HEK293 (cell line): ENCODE data around the gene TNS4.
A peak's percentile ranks its signal among the peaks of the same experiment; 100 is the strongest.

Experiments used
- CTCF ChIA-PET: fragments of 350-600 bp; formaldehyde crosslinking; extraction: SDS; loops from one replicate; lab custom pipeline; 2021; ENCODE audit warnings: antibody characterized with exemption; lab: Yijun Ruan, JAX
- POLR2A ChIA-PET: fragments of 300-600 bp; formaldehyde crosslinking; extraction: SDS; loops from one replicate; lab custom pipeline; 2020; ENCODE audit warnings: antibody characterized with exemption, inconsistent platforms; lab: Yijun Ruan, JAX
- H3K27ac ChIP-seq: fragments of 200-500 bp; sonication (Bioruptor generic); 2 replicates; pipeline ENCODE4 v1.5.1; 2014; ENCODE audit warnings: low read depth, low read length, control low read depth, inconsistent platforms; ENCODE audit errors: extremely low read depth
- H3K36me3 ChIP-seq, 2 experiments: fragments of 200-500 bp in 1 of 2; sonication (Bioruptor generic) in 1 of 2; 1 replicate in 1 of 2; 2 replicates in 1 of 2; pipeline ENCODE4 v1.5.1; 2014 to 2017; ENCODE audit warnings: inconsistent platforms in 2 of 2, low read length in 2 of 2; ENCODE audit not compliant: control insufficient read depth in 2 of 2, insufficient read depth in 1 of 2
- H3K4me1 ChIP-seq: fragments of 200-500 bp; sonication (Bioruptor generic); 2 replicates; pipeline ENCODE4 v1.5.1; 2014; ENCODE audit warnings: mild to moderate bottlenecking, low read length, inconsistent platforms; ENCODE audit not compliant: control insufficient read depth, insufficient read depth
- H3K4me3 ChIP-seq: 2 replicates; pipeline ENCODE4 v1.5.1; 2011; ENCODE audit warnings: low read depth, mild to moderate bottlenecking, control low read depth, low read length, moderate library complexity
- H3K9me3 ChIP-seq: fragments of 200-500 bp; sonication (Bioruptor generic); 2 replicates; pipeline ENCODE4 v1.5.1; 2014; ENCODE audit warnings: low read depth, low read length, inconsistent platforms; ENCODE audit not compliant: control insufficient read depth, insufficient read depth
- IKZF3 ChIP-seq: fragments of 450-650 bp; IDR thresholded peaks from 2 replicates; pipeline ENCODE4 v1.5.0; 2018; ENCODE audit warnings: missing biosample characterization, mild to moderate bottlenecking, missing genetic modification characterization, moderate library complexity
- KLF1 ChIP-seq: fragments of 450-650 bp; formaldehyde crosslinking; IDR thresholded peaks from 2 replicates; pipeline ENCODE4 v1.5.1; 2016; ENCODE audit warnings: missing biosample characterization, missing genetic modification characterization
- ZIC2 ChIP-seq: fragments of 450-650 bp; formaldehyde crosslinking; IDR thresholded peaks from 2 replicates; pipeline ENCODE4 v1.5.1; 2016; ENCODE audit warnings: missing biosample characterization, missing genetic modification characterization
- ZNF121 ChIP-seq: fragments of 450-650 bp; formaldehyde crosslinking; IDR thresholded peaks from 2 replicates; pipeline ENCODE4 v1.5.1; 2016; ENCODE audit warnings: missing biosample characterization, missing genetic modification characterization
- ZNF175 ChIP-seq: fragments of 450-650 bp; formaldehyde crosslinking; IDR thresholded peaks from 2 replicates; pipeline ENCODE4 v1.5.1; 2016; ENCODE audit warnings: missing biosample characterization, missing genetic modification characterization
- ZNF202 ChIP-seq: fragments of 450-650 bp; formaldehyde crosslinking; IDR thresholded peaks from 2 replicates; pipeline ENCODE4 v1.5.1; 2016; ENCODE audit warnings: missing biosample characterization, missing genetic modification characterization, borderline replicate concordance
- ZNF354C ChIP-seq: fragments of 450-650 bp; formaldehyde crosslinking; IDR thresholded peaks from 2 replicates; pipeline ENCODE4 v1.5.1; 2016; ENCODE audit warnings: missing biosample characterization, missing genetic modification characterization, low read depth, borderline replicate concordance
- ZNF549 ChIP-seq: fragments of 450-650 bp; IDR thresholded peaks from 2 replicates; pipeline ENCODE4 v1.5.1; 2018; ENCODE audit warnings: missing biosample characterization, missing genetic modification characterization, mild to moderate bottlenecking, inconsistent platforms, moderate library complexity
- TF ChIP-seq, protein P1 (sequence below): fragments of 450-650 bp; formaldehyde crosslinking; IDR thresholded peaks from 2 replicates; pipeline ENCODE4 v1.5.1; 2016; ENCODE audit warnings: missing biosample characterization, missing genetic modification characterization
- TF ChIP-seq, protein P2 (sequence below): fragments of 450-650 bp; formaldehyde crosslinking; IDR thresholded peaks from 2 replicates; pipeline ENCODE4 v1.5.1; 2016; ENCODE audit warnings: missing biosample characterization, missing genetic modification characterization, borderline replicate concordance

Gene TNS4

DNA sequence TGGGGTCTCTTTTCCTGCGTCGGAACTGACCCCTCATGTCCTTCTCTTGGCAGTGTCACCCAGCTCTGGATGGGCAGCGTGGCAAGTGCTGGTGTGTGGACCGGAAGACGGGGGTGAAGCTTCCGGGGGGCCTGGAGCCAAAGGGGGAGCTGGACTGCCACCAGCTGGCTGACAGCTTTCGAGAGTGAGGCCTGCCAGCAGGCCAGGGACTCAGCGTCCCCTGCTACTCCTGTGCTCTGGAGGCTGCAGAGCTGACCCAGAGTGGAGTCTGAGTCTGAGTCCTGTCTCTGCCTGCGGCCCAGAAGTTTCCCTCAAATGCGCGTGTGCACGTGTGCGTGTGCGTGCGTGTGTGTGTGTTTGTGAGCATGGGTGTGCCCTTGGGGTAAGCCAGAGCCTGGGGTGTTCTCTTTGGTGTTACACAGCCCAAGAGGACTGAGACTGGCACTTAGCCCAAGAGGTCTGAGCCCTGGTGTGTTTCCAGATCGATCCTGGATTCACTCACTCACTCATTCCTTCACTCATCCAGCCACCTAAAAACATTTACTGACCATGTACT lies 44.9 kb downstream of the TNS4 start:
- Histone ChIP-seq H3K9me3 (no peaks in the 10 kb centered on the region), H3K4me3 (no peak overlapping the region), H3K36me3 (peaks cover 0 to 23% of the 10 kb centered on the region in 2 experiments; a peak in 1 of 3 replicates), H3K4me1 (peaks cover 8% of the 10 kb centered on the region; the same call in 1 of the 2 replicates), H3K27ac (no peak overlapping the region)
- CTCF ChIA-PET = interaction anchor here (0.9 to 5.9 kb wide), 5 partner anchors 12 to 153 kb away, joined by 3 to 57 read pairs (median 10); no protein-coding TSS in a partner anchor
- POLR2A ChIA-PET = interaction anchor here (0.5 kb wide), 1 partner anchor 19 kb away, joined by 3 read pairs; no protein-coding TSS in a partner anchor
- TF ChIP-seq KLF1 = no peak

DNA sequence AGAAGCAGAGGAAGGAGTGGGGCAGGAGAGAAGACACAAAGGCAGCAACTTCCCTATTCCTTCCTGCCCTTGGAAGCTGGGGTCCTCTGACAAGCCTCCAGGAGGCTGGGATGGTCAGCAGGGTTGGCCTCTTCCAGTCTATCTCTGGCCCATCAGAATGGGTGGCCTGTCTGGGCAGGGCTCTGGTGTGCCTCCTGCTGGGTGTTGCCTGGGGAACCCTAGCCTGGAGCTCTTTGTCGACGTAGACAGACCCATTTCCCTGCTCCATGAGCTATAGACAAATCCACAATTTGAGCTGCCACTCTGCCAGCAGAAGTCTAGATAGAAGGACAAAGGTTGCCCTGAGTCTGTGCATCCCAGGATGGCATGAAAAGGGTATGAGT lies 46.8 kb downstream of the TNS4 start:
- TF ChIP-seq ZNF202 (tag by site-specific recombination) = no peak
- peak; percentile 28; the same call in 1 of the 2 replicates for TF ChIP-seq ZIC2

DNA sequence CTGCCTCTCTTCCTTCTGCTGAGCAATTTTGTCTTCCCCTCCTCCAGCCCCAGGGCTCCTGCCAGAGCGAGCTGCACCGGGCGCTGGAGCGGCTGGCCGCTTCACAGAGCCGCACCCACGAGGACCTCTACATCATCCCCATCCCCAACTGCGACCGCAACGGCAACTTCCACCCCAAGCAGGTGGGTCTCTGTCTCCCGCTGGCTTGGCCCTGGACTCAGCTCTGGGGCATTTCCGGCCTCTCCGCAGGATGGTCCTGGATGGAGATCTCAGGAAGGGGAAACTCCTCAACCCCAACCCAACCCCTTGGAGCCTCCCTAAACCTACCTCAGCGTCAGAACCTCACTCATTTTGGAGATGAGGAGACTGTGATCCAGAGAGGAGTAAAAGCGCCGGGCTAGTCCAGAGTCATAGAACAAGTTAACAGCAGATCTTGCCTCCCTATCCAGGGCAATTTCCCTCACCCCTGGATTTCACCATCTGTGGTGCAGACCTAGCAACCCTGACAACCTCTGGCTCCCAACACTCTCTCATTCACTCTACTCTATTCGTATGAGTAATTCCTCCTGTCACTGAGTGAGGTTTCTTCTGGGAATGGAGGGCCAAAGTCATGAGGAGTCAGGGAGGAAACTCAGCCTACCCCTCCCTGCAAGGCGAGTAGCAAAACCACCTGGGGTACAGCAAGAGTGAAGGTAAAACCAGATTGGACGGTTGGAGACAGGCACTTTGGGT lies 47.4 kb downstream of the TNS4 start:
- Histone ChIP-seq H3K4me3 (no peak overlapping the region), H3K36me3 (peaks cover 0 to 23% of the 10 kb centered on the region in 2 experiments; a peak in 1 of 3 replicates), H3K27ac (no peak overlapping the region), H3K9me3 (no peaks in the 10 kb centered on the region)
- ChIA-PET POLR2A (no interaction called here), CTCF (interaction anchor here (0.6 to 5.9 kb wide), 5 partner anchors 13 to 106 kb away, joined by 3 to 57 read pairs (median 5); no protein-coding TSS in a partner anchor)
- TF ChIP-seq ZNF175 (tag by site-specific recombination) (no peak), IKZF3 (tag by site-specific recombination) (no peak), ZNF354C (tag by site-specific recombination) (no peak), ZNF121 (tag by site-specific recombination) (no peak), ZNF549 (tag by site-specific recombination) (no peak)
- TF ChIP-seq, protein P1, sequence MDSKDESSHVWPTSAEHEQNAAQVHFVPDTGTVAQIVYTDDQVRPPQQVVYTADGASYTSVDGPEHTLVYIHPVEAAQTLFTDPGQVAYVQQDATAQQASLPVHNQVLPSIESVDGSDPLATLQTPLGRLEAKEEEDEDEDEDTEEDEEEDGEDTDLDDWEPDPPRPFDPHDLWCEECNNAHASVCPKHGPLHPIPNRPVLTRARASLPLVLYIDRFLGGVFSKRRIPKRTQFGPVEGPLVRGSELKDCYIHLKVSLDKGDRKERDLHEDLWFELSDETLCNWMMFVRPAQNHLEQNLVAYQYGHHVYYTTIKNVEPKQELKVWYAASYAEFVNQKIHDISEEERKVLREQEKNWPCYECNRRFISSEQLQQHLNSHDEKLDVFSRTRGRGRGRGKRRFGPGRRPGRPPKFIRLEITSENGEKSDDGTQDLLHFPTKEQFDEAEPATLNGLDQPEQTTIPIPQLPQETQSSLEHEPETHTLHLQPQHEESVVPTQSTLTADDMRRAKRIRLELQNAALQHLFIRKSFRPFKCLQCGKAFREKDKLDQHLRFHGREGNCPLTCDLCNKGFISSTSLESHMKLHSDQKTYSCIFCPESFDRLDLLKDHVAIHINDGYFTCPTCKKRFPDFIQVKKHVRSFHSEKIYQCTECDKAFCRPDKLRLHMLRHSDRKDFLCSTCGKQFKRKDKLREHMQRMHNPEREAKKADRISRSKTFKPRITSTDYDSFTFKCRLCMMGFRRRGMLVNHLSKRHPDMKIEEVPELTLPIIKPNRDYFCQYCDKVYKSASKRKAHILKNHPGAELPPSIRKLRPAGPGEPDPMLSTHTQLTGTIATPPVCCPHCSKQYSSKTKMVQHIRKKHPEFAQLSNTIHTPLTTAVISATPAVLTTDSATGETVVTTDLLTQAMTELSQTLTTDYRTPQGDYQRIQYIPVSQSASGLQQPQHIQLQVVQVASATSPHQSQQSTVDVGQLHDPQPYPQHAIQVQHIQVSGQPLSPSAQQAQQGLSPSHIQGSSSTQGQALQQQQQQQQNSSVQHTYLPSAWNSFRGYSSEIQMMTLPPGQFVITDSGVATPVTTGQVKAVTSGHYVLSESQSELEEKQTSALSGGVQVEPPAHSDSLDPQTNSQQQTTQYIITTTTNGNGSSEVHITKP (tag by site-specific recombination) = peak; percentile 25; the same call in 1 of the 2 replicates
- TF ChIP-seq, protein P2, sequence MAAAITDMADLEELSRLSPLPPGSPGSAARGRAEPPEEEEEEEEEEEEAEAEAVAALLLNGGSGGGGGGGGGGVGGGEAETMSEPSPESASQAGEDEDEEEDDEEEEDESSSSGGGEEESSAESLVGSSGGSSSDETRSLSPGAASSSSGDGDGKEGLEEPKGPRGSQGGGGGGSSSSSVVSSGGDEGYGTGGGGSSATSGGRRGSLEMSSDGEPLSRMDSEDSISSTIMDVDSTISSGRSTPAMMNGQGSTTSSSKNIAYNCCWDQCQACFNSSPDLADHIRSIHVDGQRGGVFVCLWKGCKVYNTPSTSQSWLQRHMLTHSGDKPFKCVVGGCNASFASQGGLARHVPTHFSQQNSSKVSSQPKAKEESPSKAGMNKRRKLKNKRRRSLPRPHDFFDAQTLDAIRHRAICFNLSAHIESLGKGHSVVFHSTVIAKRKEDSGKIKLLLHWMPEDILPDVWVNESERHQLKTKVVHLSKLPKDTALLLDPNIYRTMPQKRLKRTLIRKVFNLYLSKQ (tag by site-specific recombination) = no peak
- TF ChIP-seq, all 188 proteins: peak for 1
- peaks cover 5% of the 10 kb centered on the region; the same call in 1 of the 2 replicates for H3K4me1 ChIP-seq

More for the DNA sequence above, 46.8 kb downstream of the TNS4 start:
- Histone ChIP-seq H3K36me3 (peaks cover 0 to 23% of the 10 kb centered on the region in 2 experiments; a peak in 1 of 3 replicates), H3K9me3 (no peaks in the 10 kb centered on the region), H3K4me1 (peaks cover 5% of the 10 kb centered on the region; the same call in 1 of the 2 replicates), H3K4me3 (no peak overlapping the region), H3K27ac (no peak overlapping the region)
- ChIA-PET CTCF (interaction anchor here (0.6 to 5.9 kb wide), 8 partner anchors 11 to 1194 kb away, joined by 3 to 57 read pairs (median 5); no protein-coding TSS in a partner anchor), POLR2A (no interaction called here)
